B cell (primary cell): ENCODE measurements around the gene MAP3K19. TPM values are rescaled to one million over a fixed set of nuclear protein-coding genes. Genes with fewer than 3 reads are reported as not detected.

ENCODE experiments used
- ATAC-seq: fragments of 200-7000 bp; cut with Tn5 transposase; one replicate; pipeline ENCODE4 v1.10.0; 2021; ENCODE audit warnings: low read depth, mild to moderate bottlenecking, moderate number of reproducible peaks, moderate library complexity
- CTCF ChIA-PET: fragments of 350-600 bp; sonication (Branson Sonifier 250); formaldehyde crosslinking; loops from one replicate; lab custom pipeline; 2021; ENCODE audit warnings: antibody characterized with exemption, inconsistent platforms; lab: Charles Lee
- POLR2A ChIA-PET: fragments of 350-600 bp; sonication (Branson Sonifier 250); formaldehyde crosslinking; loops from one replicate; lab custom pipeline; 2021; ENCODE audit warnings: antibody characterized with exemption; lab: Charles Lee
- DNase-seq: peaks from one replicate; pipeline ENCODE4 v3.0.0; 2013
- H2AFZ ChIP-seq: 2 replicates; pipeline ENCODE4 v1.6.1; 2012; ENCODE audit warnings: mild to moderate bottlenecking, low read depth, low read length; ENCODE audit not compliant: insufficient read depth, poor library complexity, severe bottlenecking
- H3K27ac ChIP-seq, 2 donors: 1 replicate in 1 of 2; 2 replicates in 1 of 2; pipeline ENCODE4 v1.5.1; 2012 to 2013; ENCODE audit warnings: low read length in 2 of 2, mild to moderate bottlenecking in 2 of 2, moderate library complexity in 1 of 2
- H3K27me3 ChIP-seq, 4 experiments: fragments of 200-600 bp in 1 of 4; sonication (generic) in 1 of 4; replicated peaks in 1 of 4; 1 replicate in 2 of 4; 2 replicates in 2 of 4; pipeline versions ENCODE4 v1.6.1 to v1.7.0; 2013 to 2016; ENCODE audit warnings: low read length in 3 of 4, mild to moderate bottlenecking in 2 of 4, mixed read lengths in 1 of 4, moderate library complexity in 1 of 4; ENCODE audit not compliant: insufficient read depth in 4 of 4, control insufficient read depth in 3 of 4; ENCODE audit errors: control extremely low read depth in 1 of 4
- H3K36me3 ChIP-seq, 2 experiments: replicated peaks in 1 of 2; 1 replicate in 1 of 2; 2 replicates in 1 of 2; pipeline versions ENCODE4 v1.6.1 to v1.7.1; 2013; ENCODE audit warnings: low read length in 1 of 2; ENCODE audit not compliant: insufficient read depth in 2 of 2, control insufficient read depth in 1 of 2; ENCODE audit errors: control extremely low read depth in 1 of 2, extremely low read depth in 1 of 2
- H3K4me1 ChIP-seq, 2 donors: fragments of 200-600 bp in 1 of 2; sonication (generic) in 1 of 2; 1 replicate in 1 of 2; 2 replicates in 1 of 2; pipeline versions ENCODE4 v1.5.1 to v1.6.1; 2013 to 2017; ENCODE audit warnings: low read length in 2 of 2; ENCODE audit not compliant: control insufficient read depth in 2 of 2, insufficient read depth in 2 of 2
- H3K4me2 ChIP-seq: replicated peaks from 2 replicates; pipeline ENCODE3; 2012; ENCODE audit warnings: mild to moderate bottlenecking, low read depth, low read length; ENCODE audit not compliant: poor library complexity, severe bottlenecking
- H3K4me3 ChIP-seq, 5 experiments: fragments of 200-600 bp in 1 of 5; sonication (generic) in 1 of 5; 1 replicate in 3 of 5; 2 replicates in 2 of 5; pipeline versions ENCODE4 v1.5.1 to v1.7.0; 2011 to 2016; ENCODE audit warnings: low read length in 4 of 5, mild to moderate bottlenecking in 4 of 5, low read depth in 2 of 5, control low read depth in 1 of 5, moderate library complexity in 1 of 5; ENCODE audit not compliant: insufficient read depth in 1 of 5; ENCODE audit errors: control extremely low read depth in 1 of 5, extremely low read depth in 1 of 5
- H3K79me2 ChIP-seq: fragments of 200-600 bp; sonication (generic); one replicate; pipeline ENCODE4 v1.6.0; 2016; ENCODE audit warnings: low read length; ENCODE audit not compliant: control insufficient read depth, insufficient read depth
- H3K9ac ChIP-seq: fragments of 200-600 bp; sonication (generic); 2 replicates; pipeline ENCODE4 v1.6.1; 2017; ENCODE audit warnings: mild to moderate bottlenecking, low read length, moderate library complexity
- H3K9me3 ChIP-seq, 3 donors: one replicate each; pipeline versions ENCODE4 v1.6.1 to v1.7.1; 2013; ENCODE audit warnings: low read length in 2 of 3; ENCODE audit not compliant: control insufficient read depth in 2 of 3, insufficient read depth in 1 of 3; ENCODE audit errors: control extremely low read depth in 1 of 3
- H4K20me1 ChIP-seq: 2 replicates; pipeline ENCODE4 v1.6.0; 2012; ENCODE audit warnings: mild to moderate bottlenecking, low read length; ENCODE audit not compliant: insufficient read depth, control insufficient read depth, poor library complexity, severe bottlenecking
- H3K27ac Mint-ChIP-seq: one replicate; pipeline ENCODE4 v1.8.0; 2021; ENCODE audit warnings: mixed read lengths
- H3K27me3 Mint-ChIP-seq: one replicate; pipeline ENCODE4 v1.8.0; 2021; ENCODE audit warnings: mixed read lengths
- H3K4me1 Mint-ChIP-seq: one replicate; pipeline ENCODE4 v1.8.0; 2021; ENCODE audit warnings: mixed read lengths
- H3K4me3 Mint-ChIP-seq: one replicate; pipeline ENCODE4 v1.8.0; 2021; ENCODE audit warnings: mixed read lengths
- H3K9me3 Mint-ChIP-seq: one replicate; pipeline ENCODE4 v1.8.0; 2022; ENCODE audit warnings: mixed read lengths; ENCODE audit not compliant: insufficient read depth
- CTCF ChIP-seq: fragments of 200-600 bp; IDR thresholded peaks from one replicate; pipeline ENCODE4 v1.8.0; 2022; ENCODE audit warnings: antibody characterized with exemption, mild to moderate bottlenecking
- EZH2 ChIP-seq: IDR thresholded peaks from 2 replicates; pipeline ENCODE4 v1.6.1; 2012; ENCODE audit warnings: borderline replicate concordance, low read depth, mild to moderate bottlenecking, moderate library complexity, low read length; ENCODE audit not compliant: insufficient read depth, poor library complexity, severe bottlenecking
- WGBS: methylation state at CpG from one replicate; pipeline ENCODE4 v1.1.5; 2013; ENCODE audit warnings: missing lambda C conversion rate; ENCODE audit not compliant: insufficient coverage; 5-methylcytosine and 5-hydroxymethylcytosine counted together
- intact Hi-C: fragments of 100-400 bp; cut with micrococcal nuclease; formaldehyde crosslinking; loops from one replicate; pipeline ENCODE4 v1.10.0; 2022
- polyA plus RNA-seq: library from polyadenylated mRNA; depleted of rRNA; stranded (reverse); fragments of >200 nt; gene quantifications from 2 replicates; pipeline ENCODE4 v1.2.3, GENCODE V29; 2012
- total RNA-seq, 2 donors: library from RNA; stranded (reverse); fragments of 120-200 nt in 1 of 2; gene quantifications; 1 replicate in 1 of 2; 2 replicates in 1 of 2; pipeline versions ENCODE4 v1.2.3 to v1.2.4, GENCODE V29; 2013 to 2022

Gene MAP3K19
- total and polyA plus RNA-seq, 2 donors (not counting 1 experiment from before 2014, with no cell fraction given) = 0.46 TPM; not detected in 1

GRCh38 chr2:134924912-134925311 lies 122.3 kb downstream of the MAP3K19 start:
- Histone ChIP-seq H3K4me3 (no peak overlapping the region), H3K9me3 (no peaks in the 10 kb centered on the region), H4K20me1 (peaks cover 77% of the 10 kb centered on the region), H3K9ac (no peak overlapping the region), H3K79me2 (peaks cover 99% of the 10 kb centered on the region), H3K36me3 (peaks cover 0 to 31% of the 10 kb centered on the region in 2 experiments), H3K4me2 (no peak overlapping the region), H3K4me1 (peaks cover 28 to 29% of the 10 kb centered on the region in 2 donors), H3K27ac (no peak overlapping the region), H3K27me3 (no peaks in the 10 kb centered on the region), H2AFZ (no peak overlapping the region)
- CTCF ChIA-PET = no interaction called here
- Mint-ChIP-seq H3K27ac (no peak overlapping the region), H3K4me3 (no peak overlapping the region), H3K9me3 (no peaks in the 10 kb centered on the region), H3K27me3 (no peaks in the 10 kb centered on the region), H3K4me1 (peaks cover 62% of the 10 kb centered on the region)
- POLR2A ChIA-PET = no interaction called here
- TF ChIP-seq CTCF (no peak), EZH2 (no peak)
- intact Hi-C loops = no loop called here
- DNase-seq (no peak), ATAC-seq (no peak)
- WGBS = no CpG with 5 or more reads among the region's 1 CpG

GRCh38 chr2:134919341-134920210 lies 127.7 kb downstream of the MAP3K19 start:
- Histone ChIP-seq H3K36me3 (peaks cover 0 to 19% of the 10 kb centered on the region in 2 experiments), H3K4me2 (peak overlapping the region; percentile 79), H2AFZ (peak overlapping the region; percentile 91), H3K27ac (peak overlapping the region; percentile 94), H3K4me1 (peaks cover 31 to 33% of the 10 kb centered on the region in 2 donors), H3K9me3 (no peaks in the 10 kb centered on the region), H3K79me2 (peaks cover 76% of the 10 kb centered on the region), H3K4me3 (peak overlapping the region; percentile 78 to 98 (median 93)), H3K27me3 (no peaks in the 10 kb centered on the region), H3K9ac (peak overlapping the region; percentile 91), H4K20me1 (peaks cover 28% of the 10 kb centered on the region)
- TF ChIP-seq EZH2 = no peak
- TF ChIP-seq CTCF = no peak
- Mint-ChIP-seq H3K27me3 (no peaks in the 10 kb centered on the region), H3K4me1 (peaks cover 54% of the 10 kb centered on the region), H3K9me3 (no peaks in the 10 kb centered on the region), H3K4me3 (peak overlapping the region; percentile 85), H3K27ac (peak overlapping the region; percentile 94)
- WGBS = 3% methylated on average over 19 of the region's 30 CpGs
- DNase-seq = no peak
- ChIA-PET CTCF (interaction anchor here (0.9 to 1.2 kb wide), 2 partner anchors 9 to 22 kb away, joined by 3 read pairs; no protein-coding TSS in a partner anchor), POLR2A (interaction anchor here (0.5 to 1.6 kb wide), 2 partner anchors 612 to 849 kb away, joined by 3 to 8 read pairs; partner anchors contain the start of genes R3HDM1 and ZRANB3)
- no peak for ATAC-seq
- intact Hi-C loops = loop anchor here (5.0 kb wide), 2 partner anchors 642 to 802 kb away; no protein-coding TSS in a partner anchor
